ENCODE measurements around the gene RNF212B.
"Not testable (repeated sequence)": the region's sequence is repeated elsewhere in the genome, so short reads cannot be mapped to it uniquely, and the experiment has no call there.

RNF212B gene

DNA sequence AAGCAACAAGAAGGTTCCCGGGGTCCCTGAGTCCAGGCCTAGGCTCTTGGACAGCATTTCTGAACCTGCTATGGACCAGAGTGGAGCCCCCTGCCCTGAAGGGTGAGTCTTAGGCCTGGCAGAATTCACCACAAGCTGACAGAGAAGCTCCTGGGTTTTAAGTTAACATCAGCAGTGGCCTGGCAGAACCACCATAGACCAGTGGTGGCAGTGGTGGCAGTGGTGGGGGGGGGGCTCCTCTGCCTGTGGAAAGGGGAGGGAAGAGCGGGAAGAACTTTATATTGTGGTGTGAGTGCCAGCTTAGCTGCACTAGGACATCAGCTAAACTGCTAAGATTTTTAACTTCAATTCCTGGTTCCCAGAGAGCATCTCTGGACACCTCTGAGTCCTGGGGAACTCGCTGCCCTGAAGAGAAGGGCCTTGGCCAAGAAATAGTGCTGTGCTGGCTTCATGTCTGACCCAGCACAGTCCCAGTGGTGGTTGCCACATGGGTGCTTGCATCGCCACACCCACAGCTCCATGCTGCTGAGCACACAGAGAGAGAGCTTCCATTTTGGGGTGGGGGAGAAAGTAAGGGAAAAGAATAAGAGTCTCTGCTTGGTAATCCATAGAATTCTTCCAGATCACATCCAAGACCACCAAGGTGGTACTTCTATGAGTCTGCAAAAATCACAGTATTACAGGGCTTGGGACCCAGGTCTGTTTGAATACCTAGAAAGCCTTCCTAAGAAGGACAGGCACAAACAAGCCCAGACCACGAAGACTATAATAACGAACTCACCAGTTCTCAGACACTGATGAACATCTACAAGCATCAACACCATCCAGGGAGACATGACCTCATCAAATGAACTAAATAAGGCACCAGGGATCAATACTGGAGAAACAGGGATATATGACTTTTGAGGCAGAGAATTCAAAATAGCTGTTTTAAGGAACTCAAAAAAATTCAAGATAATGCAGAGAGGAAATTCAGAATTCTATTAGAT is 20.4 kb upstream of the RNF212B start:
- no peak overlapping the region for H3K9ac ChIP-seq (ENCODE audit: low read length)
- no peaks in the 10 kb centered on the region for H3K9me3 ChIP-seq (ENCODE audit: control insufficient read depth, low read depth, low read length)
- no peak overlapping the region for H3K4me3 ChIP-seq (ENCODE audit: low read length)
- peaks cover 7% of the 10 kb centered on the region for H3K4me1 ChIP-seq (ENCODE audit: control insufficient read depth, low read depth, low read length)
- H3K27ac ChIP-seq (ENCODE audit: low read length) = no peak overlapping the region
- no peaks in the 10 kb centered on the region for H3K27me3 ChIP-seq (ENCODE audit: control insufficient read depth, insufficient read depth, low read length)
- no peaks in the 10 kb centered on the region for H3K36me3 ChIP-seq (ENCODE audit: control insufficient read depth, low read depth, low read length)

DNA sequence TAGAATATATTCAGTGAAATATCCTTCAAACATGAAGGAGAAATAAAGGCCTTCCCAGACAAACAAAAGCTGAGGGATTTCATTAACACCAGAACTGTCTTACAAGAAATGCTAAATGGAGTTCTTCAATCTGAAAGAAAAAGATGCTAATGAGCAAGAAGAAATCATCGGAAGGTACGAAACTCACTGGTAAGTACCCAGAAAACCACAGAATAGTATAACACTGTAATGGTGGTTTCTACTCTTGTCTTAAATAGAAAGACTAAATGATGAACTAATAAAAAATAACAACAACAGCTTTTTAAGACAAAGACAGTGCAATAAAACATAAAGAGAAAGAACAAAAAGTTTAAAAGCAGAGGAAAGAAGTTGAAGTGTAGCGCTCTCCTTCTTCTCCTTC is 18.7 kb upstream of the RNF212B start:
- H3K27ac ChIP-seq (ENCODE audit: low read length) = no peak overlapping the region

DNA sequence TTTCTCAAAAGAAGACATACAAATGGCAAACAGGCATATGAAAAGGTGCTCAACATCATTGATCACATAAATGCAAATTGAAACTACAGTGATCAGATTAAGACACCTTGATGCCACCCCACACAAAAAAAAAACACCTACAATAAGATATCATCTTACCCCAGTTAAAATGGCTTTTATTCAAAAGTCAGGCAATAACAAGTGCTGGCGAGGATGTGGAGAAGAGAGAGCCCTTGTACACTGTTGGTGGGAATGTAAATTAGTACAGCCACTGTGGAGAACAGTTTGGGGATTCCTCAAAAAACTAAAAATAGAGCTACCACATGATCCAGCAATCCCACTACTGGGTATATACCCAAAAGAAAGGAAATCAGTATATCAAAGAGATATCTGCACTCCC is 12.8 kb upstream of the RNF212B start:
- not testable (repeated sequence) for H3K27me3 ChIP-seq (ENCODE audit: control insufficient read depth, insufficient read depth, low read length); H3K4me1 ChIP-seq (ENCODE audit: control insufficient read depth, low read depth, low read length); H3K27ac ChIP-seq (ENCODE audit: low read length); H3K9me3 ChIP-seq (ENCODE audit: control insufficient read depth, low read depth, low read length); H3K4me3 ChIP-seq (ENCODE audit: low read length); H3K9ac ChIP-seq (ENCODE audit: low read length); H3K36me3 ChIP-seq (ENCODE audit: control insufficient read depth, low read depth, low read length)

More for the DNA sequence above, 18.7 kb upstream of the RNF212B start:
- Histone ChIP-seq H3K9ac (ENCODE audit: low read length) (no peak overlapping the region), H3K36me3 (ENCODE audit: control insufficient read depth, low read depth, low read length) (no peaks in the 10 kb centered on the region), H3K27me3 (ENCODE audit: control insufficient read depth, insufficient read depth, low read length) (no peaks in the 10 kb centered on the region), H3K4me1 (ENCODE audit: control insufficient read depth, low read depth, low read length) (peaks cover 7% of the 10 kb centered on the region), H3K4me3 (ENCODE audit: low read length) (no peak overlapping the region), H3K9me3 (ENCODE audit: control insufficient read depth, low read depth, low read length) (no peaks in the 10 kb centered on the region)

DNA sequence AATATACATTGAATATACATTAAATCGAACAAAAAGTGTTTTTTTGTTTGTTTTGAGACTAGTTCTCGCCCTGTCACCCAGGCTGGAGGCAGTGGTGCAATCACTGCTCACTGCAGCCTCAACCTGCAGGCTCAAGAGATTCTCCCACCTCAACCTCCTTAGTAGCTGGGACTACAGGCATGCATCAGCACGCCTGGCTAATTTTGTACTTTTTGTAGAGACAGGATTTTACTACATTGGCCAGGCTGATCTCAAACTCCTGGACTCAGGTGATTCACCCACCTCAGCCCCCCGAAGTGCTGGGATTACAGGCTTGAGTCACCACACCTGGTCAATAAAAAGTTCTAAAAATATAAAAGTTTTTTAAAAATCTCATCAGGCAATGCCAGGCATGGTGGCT is 10.2 kb upstream of the RNF212B start:
- no peaks in the 10 kb centered on the region for H3K27me3 ChIP-seq (ENCODE audit: control insufficient read depth, insufficient read depth, low read length)
- no peak overlapping the region for H3K27ac ChIP-seq (ENCODE audit: low read length)
- H3K9ac ChIP-seq (ENCODE audit: low read length) = no peak overlapping the region
- H3K4me1 ChIP-seq (ENCODE audit: control insufficient read depth, low read depth, low read length) = no peaks in the 10 kb centered on the region
- no peaks in the 10 kb centered on the region for H3K9me3 ChIP-seq (ENCODE audit: control insufficient read depth, low read depth, low read length)
- no peaks in the 10 kb centered on the region for H3K36me3 ChIP-seq (ENCODE audit: control insufficient read depth, low read depth, low read length)
- H3K4me3 ChIP-seq (ENCODE audit: low read length) = no peak overlapping the region

DNA sequence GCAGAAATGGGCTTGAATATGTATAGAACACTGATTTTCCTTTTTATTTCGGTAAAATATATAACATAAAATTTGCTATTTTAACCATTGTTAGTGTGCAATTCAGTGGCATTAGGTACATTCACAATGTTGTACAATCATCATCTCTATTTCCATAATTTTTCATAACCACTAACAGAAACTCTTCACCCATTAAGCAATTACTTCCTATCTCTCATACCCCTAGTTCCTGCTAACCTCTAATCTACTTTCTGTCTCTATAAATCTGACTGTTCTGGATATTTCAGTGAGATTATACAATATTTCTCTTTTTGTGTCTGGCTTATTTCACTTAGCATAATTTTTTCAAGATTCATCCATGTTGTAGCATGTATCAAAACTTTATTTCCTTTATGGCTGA is 8.9 kb upstream of the RNF212B start:
- no peaks in the 10 kb centered on the region for H3K9me3 ChIP-seq (ENCODE audit: control insufficient read depth, low read depth, low read length)
- H3K27me3 ChIP-seq (ENCODE audit: control insufficient read depth, insufficient read depth, low read length) = no peaks in the 10 kb centered on the region
- no peak overlapping the region for H3K4me3 ChIP-seq (ENCODE audit: low read length)
- H3K27ac ChIP-seq (ENCODE audit: low read length) = no peak overlapping the region
- no peaks in the 10 kb centered on the region for H3K36me3 ChIP-seq (ENCODE audit: control insufficient read depth, low read depth, low read length)
- no peak overlapping the region for H3K9ac ChIP-seq (ENCODE audit: low read length)
- H3K4me1 ChIP-seq (ENCODE audit: control insufficient read depth, low read depth, low read length) = no peaks in the 10 kb centered on the region

DNA sequence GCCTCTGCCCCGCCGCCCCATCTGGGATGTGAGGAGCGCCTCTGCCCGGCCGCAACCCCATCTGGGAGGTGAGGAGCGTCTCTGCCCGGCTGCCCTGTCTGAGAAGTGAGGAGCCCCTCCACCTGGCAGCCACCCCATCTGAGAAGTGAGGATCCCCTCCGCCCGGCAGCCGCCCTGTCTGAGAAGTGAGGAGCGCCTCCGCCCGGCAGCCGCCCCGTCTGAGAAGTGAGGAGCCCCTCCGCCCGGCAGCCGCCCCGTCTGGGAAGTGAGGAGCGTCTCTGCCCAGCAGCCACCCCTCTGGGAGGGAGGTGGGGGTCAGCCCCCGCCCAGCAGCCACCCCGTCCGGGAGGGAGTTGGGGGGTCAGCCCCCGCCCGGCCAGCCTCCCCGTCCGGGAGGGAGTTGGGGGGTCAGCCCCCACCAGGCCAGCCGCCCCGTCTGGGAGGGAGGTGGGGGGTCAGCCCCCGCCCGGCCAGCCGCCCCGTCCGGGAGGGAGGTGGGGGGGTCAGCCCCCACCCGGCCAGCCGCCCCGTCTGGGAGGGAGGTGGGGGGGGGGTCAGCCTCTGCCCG is 5.4 kb upstream of the RNF212B start:
- not testable (repeated sequence) for H3K36me3 ChIP-seq (ENCODE audit: control insufficient read depth, low read depth, low read length); H3K4me1 ChIP-seq (ENCODE audit: control insufficient read depth, low read depth, low read length); H3K4me3 ChIP-seq (ENCODE audit: low read length); H3K9me3 ChIP-seq (ENCODE audit: control insufficient read depth, low read depth, low read length); H3K27me3 ChIP-seq (ENCODE audit: control insufficient read depth, insufficient read depth, low read length); H3K27ac ChIP-seq (ENCODE audit: low read length); H3K9ac ChIP-seq (ENCODE audit: low read length)

DNA sequence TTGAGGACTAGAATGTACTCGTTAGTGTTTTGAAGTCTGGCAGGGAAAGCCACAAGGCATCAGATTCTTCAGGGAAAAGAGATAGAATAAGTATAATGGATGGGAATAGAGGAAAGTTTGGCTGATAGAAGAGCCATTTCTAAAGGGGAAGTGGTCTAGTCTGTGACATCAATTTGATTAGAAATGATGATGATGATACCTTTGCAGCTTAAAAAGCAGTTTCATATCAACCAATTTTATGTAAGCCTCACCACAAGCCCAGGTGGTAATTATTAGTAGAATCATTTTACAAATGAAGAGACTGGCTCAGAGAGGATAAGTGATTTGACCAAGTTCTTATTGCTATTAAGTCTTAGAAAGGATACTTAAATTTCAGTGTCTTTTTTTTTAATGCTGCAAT is 2.9 kb downstream of the RNF212B start:
- H3K4me3 ChIP-seq (ENCODE audit: low read length) = no peak overlapping the region
- H3K9ac ChIP-seq (ENCODE audit: low read length) = no peak overlapping the region
- no peaks in the 10 kb centered on the region for H3K27me3 ChIP-seq (ENCODE audit: control insufficient read depth, insufficient read depth, low read length)
- H3K27ac ChIP-seq (ENCODE audit: low read length) = no peak overlapping the region
- H3K36me3 ChIP-seq (ENCODE audit: control insufficient read depth, low read depth, low read length) = no peaks in the 10 kb centered on the region
- no peaks in the 10 kb centered on the region for H3K9me3 ChIP-seq (ENCODE audit: control insufficient read depth, low read depth, low read length)
- peaks cover 3% of the 10 kb centered on the region for H3K4me1 ChIP-seq (ENCODE audit: control insufficient read depth, low read depth, low read length)

DNA sequence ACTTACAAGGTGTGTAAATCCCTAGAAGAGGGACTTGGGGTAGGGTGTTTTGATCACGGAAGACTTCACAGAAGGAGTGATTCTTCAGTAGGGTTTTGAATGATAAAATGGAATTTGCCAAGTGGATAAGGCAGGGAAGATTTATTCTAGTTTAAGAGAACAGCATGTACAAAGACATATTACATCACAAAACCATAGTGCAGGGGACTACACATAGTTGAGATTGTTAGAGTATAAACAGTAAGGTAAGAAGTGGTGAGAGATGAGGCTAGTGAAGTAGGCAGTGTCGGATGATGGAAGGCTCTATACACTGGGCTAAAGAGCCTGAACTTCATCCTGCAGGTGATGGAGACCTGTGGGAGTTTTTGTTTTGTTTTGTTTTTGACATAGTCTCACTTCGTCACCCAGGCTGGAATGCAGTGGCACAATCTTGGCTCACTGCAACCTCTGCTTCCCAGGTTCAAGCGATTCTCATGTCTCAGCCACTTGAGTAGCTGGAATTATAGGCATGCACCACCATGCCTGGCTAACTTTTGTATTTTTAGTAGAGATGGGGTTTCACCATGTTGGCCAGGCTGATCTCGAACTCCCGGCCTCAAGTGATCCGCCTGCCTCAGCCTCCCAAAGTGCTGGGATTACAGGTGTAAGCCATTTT is 3.5 kb downstream of the RNF212B start:
- H3K27me3 ChIP-seq (ENCODE audit: control insufficient read depth, insufficient read depth, low read length); H3K9me3 ChIP-seq (ENCODE audit: control insufficient read depth, low read depth, low read length); H3K4me3 ChIP-seq (ENCODE audit: low read length); H3K9ac ChIP-seq (ENCODE audit: low read length); H3K27ac ChIP-seq (ENCODE audit: low read length); H3K4me1 ChIP-seq (ENCODE audit: control insufficient read depth, low read depth, low read length); H3K36me3 ChIP-seq (ENCODE audit: control insufficient read depth, low read depth, low read length): not testable (repeated sequence)

DNA sequence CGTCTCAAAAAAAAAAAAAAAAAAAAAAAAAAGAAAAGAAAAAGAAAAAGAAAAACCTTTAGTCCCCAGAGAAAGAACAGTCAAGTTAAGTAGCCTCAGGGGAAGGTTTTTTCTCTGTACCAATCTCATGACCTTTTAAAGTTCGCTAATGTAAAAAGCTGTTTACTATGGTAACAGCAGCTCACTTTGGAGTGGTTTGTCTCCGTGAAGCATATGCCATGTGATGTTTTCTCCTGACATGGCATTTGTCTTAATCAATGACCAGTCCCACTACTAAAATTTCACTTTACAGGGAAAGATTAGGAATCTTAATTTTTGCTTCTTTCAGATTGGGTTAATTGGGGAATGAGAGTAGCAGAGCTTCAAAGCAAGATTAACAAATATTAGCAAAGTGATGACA is 4.3 kb downstream of the RNF212B start:
- Histone ChIP-seq H3K4me3 (ENCODE audit: low read length) (no peak overlapping the region), H3K36me3 (ENCODE audit: control insufficient read depth, low read depth, low read length) (no peaks in the 10 kb centered on the region), H3K27ac (ENCODE audit: low read length) (no peak overlapping the region), H3K9ac (ENCODE audit: low read length) (no peak overlapping the region), H3K27me3 (ENCODE audit: control insufficient read depth, insufficient read depth, low read length) (no peaks in the 10 kb centered on the region), H3K4me1 (ENCODE audit: control insufficient read depth, low read depth, low read length) (peaks cover 3% of the 10 kb centered on the region), H3K9me3 (ENCODE audit: control insufficient read depth, low read depth, low read length) (no peaks in the 10 kb centered on the region)

DNA sequence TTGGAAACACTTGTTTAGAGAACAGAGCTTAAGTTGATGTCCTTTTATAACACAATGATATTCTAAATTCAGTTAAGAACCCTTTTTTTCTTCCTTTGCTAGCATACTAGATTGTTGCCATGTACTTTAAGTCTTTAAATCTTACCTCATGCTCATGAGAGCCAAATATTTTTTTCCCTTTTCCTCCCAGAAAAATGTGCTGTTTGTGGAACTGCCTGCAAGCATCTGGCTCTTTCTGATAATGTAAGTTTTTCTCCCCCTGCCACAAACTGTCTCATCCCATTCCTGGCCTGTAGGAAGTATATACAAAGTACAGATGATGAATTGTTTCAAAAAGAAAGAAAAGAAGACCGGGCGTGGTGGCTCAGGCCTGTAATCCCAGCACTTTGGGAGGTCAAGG is 5.3 kb downstream of the RNF212B start:
- no peak overlapping the region for H3K4me3 ChIP-seq (ENCODE audit: low read length)
- no peaks in the 10 kb centered on the region for H3K9me3 ChIP-seq (ENCODE audit: control insufficient read depth, low read depth, low read length)
- H3K9ac ChIP-seq (ENCODE audit: low read length) = no peak overlapping the region
- H3K36me3 ChIP-seq (ENCODE audit: control insufficient read depth, low read depth, low read length) = no peaks in the 10 kb centered on the region
- H3K27ac ChIP-seq (ENCODE audit: low read length) = no peak overlapping the region
- peaks cover 1% of the 10 kb centered on the region for H3K4me1 ChIP-seq (ENCODE audit: control insufficient read depth, low read depth, low read length)
- no peaks in the 10 kb centered on the region for H3K27me3 ChIP-seq (ENCODE audit: control insufficient read depth, insufficient read depth, low read length)

DNA sequence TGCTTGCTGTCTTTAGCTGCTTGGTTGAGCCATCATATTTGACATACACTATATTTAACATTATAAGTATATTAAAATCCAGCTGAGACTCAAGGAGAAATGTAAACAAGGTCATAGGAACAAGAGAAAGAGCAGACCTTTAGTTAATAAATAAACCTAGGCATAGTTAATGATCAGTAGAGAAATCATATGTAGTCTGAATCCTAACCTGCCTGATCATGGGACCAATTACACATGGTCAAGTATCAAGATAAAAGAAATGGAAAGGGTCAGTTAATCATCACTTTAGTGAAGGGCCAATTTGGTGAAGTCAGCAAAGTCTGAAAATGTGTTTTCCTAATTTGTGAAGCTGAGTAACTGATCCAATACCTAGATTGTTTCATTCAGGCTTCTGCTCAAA is 7.5 kb downstream of the RNF212B start:
- no peaks in the 10 kb centered on the region for H3K9me3 ChIP-seq (ENCODE audit: control insufficient read depth, low read depth, low read length)
- no peak overlapping the region for H3K27ac ChIP-seq (ENCODE audit: low read length)
- H3K4me1 ChIP-seq (ENCODE audit: control insufficient read depth, low read depth, low read length) = peaks cover 3% of the 10 kb centered on the region
- no peak overlapping the region for H3K9ac ChIP-seq (ENCODE audit: low read length)
- H3K36me3 ChIP-seq (ENCODE audit: control insufficient read depth, low read depth, low read length) = no peaks in the 10 kb centered on the region
- H3K27me3 ChIP-seq (ENCODE audit: control insufficient read depth, insufficient read depth, low read length) = no peaks in the 10 kb centered on the region
- no peak overlapping the region for H3K4me3 ChIP-seq (ENCODE audit: low read length)

Data from iPS-18a (cell line).